Measurements from ENCODE around the gene CELF5.

DNA sequence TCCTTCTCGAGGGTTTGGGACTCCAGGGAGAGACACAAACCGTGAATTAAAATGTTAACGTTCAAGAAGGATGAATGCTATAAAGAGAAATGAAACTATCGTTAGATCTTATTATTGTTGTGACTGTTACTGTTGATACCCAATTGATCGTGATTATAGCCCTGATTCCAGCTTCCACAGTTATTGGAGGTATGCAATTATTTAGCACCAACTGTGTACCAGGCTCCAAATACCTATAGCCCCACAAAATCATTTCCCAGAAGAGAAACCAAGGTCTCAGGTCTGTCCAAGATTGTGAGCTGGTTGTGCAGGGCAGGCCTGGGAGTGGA lies 111.9 kb downstream of the CELF5 start:
- TF ChIP-seq CTCF (IDR thresholded peaks at IDR 0.05; ENCODE audit: low read length) (no peak), EZH2 (IDR thresholded peaks at IDR 0.05; ENCODE audit: borderline replicate concordance, low read length) (no peak)
